K562 (cell line): ENCODE data around the gene TMSB4Y. TPM values are rescaled to one million over a fixed set of nuclear protein-coding genes. Genes with fewer than 3 reads are reported as not detected.

Experiments
- NUFIP1 ChIP-seq: fragments of 450-650 bp; IDR thresholded peaks from 2 replicates; pipeline ENCODE4 v1.6.1; 2018; ENCODE audit not compliant: partially characterized antibody
- polyA plus RNA-seq, 8 experiments: library from polyadenylated mRNA; depleted of rRNA in 4 of 8; stranded (reverse) in 5 of 8; unstranded in 3 of 8; fragments of >200 nt; fragmentation: Nextera tagmentation in 2 of 8; fragmentation: Illumina TruSeq in 1 of 8; extraction: Ambion mirVana in 2 of 8; extraction: Trizol in 1 of 8; gene quantifications; 2 replicates each; pipeline versions ENCODE4 v1.2.1 to v1.2.3, GENCODE V29; 2011 to 2014; ENCODE audit warnings: inconsistent platforms in 1 of 8, missing spikeins in 1 of 8
- total RNA-seq, 7 experiments: library from RNA; depleted of rRNA in 6 of 7; stranded (reverse); fragments of >200 nt in 6 of 7; fragmentation: Illumina TruSeq in 2 of 7; extraction: Trizol in 2 of 7; gene quantifications; 2 replicates each; pipeline versions ENCODE4 v1.2.1 to v1.2.3, GENCODE V29; 2011 to 2021; ENCODE audit warnings: low replicate concordance in 1 of 7
- TF ChIP-seq, protein P1 (sequence below), 2 experiments: IDR thresholded peaks; 2 replicates each; pipeline ENCODE4 v1.6.1; 2012; ENCODE audit warnings: improper control_type of control experiment in 2 of 2, low read depth in 2 of 2, low read length in 2 of 2, borderline replicate concordance in 1 of 2
- TF ChIP-seq, protein P2 (sequence below): fragments of 450-650 bp; IDR thresholded peaks from 2 replicates; pipeline ENCODE4 v1.6.1; 2018; ENCODE audit warnings: mild to moderate bottlenecking, low read depth; ENCODE audit not compliant: partially characterized antibody
- TF ChIP-seq, protein P3 (sequence below), 2 experiments: fragments of 450-650 bp in 1 of 2; sonication (generic) in 1 of 2; formaldehyde crosslinking in 1 of 2; IDR thresholded peaks in 1 of 2; conservative IDR thresholded peaks in 1 of 2; 2 replicates each; pipeline versions ENCODE4 v1.6.1 to v1.8.1; 2016 to 2023; ENCODE audit warnings: mild to moderate bottlenecking in 2 of 2, moderate library complexity in 2 of 2, inconsistent platforms in 1 of 2, missing genetic modification reagents in 1 of 2
- TF ChIP-seq, protein P4 (sequence below): fragments of 450-650 bp; formaldehyde crosslinking; IDR thresholded peaks from 2 replicates; pipeline ENCODE4 v1.4.0; 2020; ENCODE audit warnings: mild to moderate bottlenecking, mixed read lengths

Gene TMSB4Y
- total and polyA plus RNA-seq, 9 of the 15 experiments (the other 6 are each of a cell fraction or from before 2014, with no cell fraction given), result not detected

DNA sequence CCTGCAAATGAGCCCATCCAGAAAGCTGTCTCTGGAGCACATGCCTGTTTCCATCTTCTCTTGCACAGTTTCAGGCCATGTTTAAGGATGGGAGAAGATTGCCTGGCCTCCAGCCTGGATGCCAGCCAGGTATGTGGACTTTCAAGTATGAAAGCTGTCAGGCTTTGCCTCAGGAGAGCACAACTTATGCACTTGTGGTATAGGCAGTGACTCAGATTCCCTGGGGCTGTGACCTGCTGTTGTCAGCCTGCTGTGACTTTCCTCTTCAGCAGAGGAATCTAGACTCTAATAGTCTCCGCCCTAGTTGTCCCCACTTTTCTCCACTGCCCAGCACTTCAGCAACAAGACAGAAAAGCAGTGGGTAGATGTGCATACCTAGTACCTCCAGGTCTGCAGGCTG is 51.0 kb downstream of the TMSB4Y start (continued):
- TF ChIP-seq, protein P1, sequence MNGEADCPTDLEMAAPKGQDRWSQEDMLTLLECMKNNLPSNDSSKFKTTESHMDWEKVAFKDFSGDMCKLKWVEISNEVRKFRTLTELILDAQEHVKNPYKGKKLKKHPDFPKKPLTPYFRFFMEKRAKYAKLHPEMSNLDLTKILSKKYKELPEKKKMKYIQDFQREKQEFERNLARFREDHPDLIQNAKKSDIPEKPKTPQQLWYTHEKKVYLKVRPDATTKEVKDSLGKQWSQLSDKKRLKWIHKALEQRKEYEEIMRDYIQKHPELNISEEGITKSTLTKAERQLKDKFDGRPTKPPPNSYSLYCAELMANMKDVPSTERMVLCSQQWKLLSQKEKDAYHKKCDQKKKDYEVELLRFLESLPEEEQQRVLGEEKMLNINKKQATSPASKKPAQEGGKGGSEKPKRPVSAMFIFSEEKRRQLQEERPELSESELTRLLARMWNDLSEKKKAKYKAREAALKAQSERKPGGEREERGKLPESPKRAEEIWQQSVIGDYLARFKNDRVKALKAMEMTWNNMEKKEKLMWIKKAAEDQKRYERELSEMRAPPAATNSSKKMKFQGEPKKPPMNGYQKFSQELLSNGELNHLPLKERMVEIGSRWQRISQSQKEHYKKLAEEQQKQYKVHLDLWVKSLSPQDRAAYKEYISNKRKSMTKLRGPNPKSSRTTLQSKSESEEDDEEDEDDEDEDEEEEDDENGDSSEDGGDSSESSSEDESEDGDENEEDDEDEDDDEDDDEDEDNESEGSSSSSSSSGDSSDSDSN (IDR thresholded peaks at IDR 0.05; ENCODE audit: borderline replicate concordance in 1 of 2, low read depth in 2 of 2, low read length in 2 of 2), result no peak
- TF ChIP-seq, protein P2, sequence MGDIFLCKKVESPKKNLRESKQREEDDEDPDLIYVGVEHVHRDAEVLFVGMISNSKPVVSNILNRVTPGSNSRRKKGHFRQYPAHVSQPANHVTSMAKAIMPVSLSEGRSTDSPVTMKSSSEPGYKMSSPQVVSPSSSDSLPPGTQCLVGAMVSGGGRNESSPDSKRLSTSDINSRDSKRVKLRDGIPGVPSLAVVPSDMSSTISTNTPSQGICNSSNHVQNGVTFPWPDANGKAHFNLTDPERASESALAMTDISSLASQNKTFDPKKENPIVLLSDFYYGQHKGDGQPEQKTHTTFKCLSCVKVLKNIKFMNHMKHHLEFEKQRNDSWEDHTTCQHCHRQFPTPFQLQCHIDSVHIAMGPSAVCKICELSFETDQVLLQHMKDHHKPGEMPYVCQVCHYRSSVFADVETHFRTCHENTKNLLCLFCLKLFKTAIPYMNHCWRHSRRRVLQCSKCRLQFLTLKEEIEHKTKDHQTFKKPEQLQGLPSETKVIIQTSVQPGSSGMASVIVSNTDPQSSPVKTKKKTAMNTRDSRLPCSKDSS, result no peak
- no peak for TF ChIP-seq NUFIP1
- TF ChIP-seq, protein P3, sequence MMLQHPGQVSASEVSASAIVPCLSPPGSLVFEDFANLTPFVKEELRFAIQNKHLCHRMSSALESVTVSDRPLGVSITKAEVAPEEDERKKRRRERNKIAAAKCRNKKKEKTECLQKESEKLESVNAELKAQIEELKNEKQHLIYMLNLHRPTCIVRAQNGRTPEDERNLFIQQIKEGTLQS (IDR thresholded peaks at IDR 0.05), result no peak
- TF ChIP-seq, protein P3 (CRISPR knock-in tag; conservative IDR thresholded peaks at IDR 0.05), result no peak
- TF ChIP-seq, protein P4, sequence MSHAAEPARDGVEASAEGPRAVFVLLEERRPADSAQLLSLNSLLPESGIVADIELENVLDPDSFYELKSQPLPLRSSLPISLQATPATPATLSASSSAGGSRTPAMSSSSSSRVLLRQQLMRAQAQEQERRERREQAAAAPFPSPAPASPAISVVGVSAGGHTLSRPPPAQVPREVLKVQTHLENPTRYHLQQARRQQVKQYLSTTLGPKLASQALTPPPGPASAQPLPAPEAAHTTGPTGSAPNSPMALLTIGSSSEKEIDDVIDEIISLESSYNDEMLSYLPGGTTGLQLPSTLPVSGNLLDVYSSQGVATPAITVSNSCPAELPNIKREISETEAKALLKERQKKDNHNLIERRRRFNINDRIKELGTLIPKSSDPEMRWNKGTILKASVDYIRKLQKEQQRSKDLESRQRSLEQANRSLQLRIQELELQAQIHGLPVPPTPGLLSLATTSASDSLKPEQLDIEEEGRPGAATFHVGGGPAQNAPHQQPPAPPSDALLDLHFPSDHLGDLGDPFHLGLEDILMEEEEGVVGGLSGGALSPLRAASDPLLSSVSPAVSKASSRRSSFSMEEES (CRISPR knock-in tag), result no peak
- TF ChIP-seq, all 486 proteins: peak for 0

Other genes starting within 250 kb of the TMSB4Y start
- gene UTY, start 223.9 kb upstream of the TMSB4Y start, total RNA-seq (2014; rRNA removed), result not detected in 2 replicates
- not detected in 2 replicates for gene UTY, start 223.9 kb upstream of the TMSB4Y start, total RNA-seq (2014; rRNA removed; fragmentation: Illumina TruSeq; extraction: Trizol)
- not detected in 2 replicates for gene UTY, start 223.9 kb upstream of the TMSB4Y start, total RNA-seq (2015; rRNA removed; fragmentation: Illumina TruSeq; extraction: Trizol)
- gene UTY, start 223.9 kb upstream of the TMSB4Y start, total RNA-seq (2021), result 0.09 and 0.25 TPM in 2 replicates
- not detected in 2 replicates for gene UTY, start 223.9 kb upstream of the TMSB4Y start, polyA plus RNA-seq (2011; rRNA removed)
- gene UTY, start 223.9 kb upstream of the TMSB4Y start, polyA plus RNA-seq (2014; fragmentation: Illumina TruSeq; extraction: Trizol), result not detected in 2 replicates
- gene UTY, start 223.9 kb upstream of the TMSB4Y start, polyA plus RNA-seq (2014; fragmentation: Nextera tagmentation; extraction: Ambion mirVana), result not detected
- gene UTY, start 223.9 kb upstream of the TMSB4Y start, polyA plus RNA-seq (2014; rRNA removed), result not detected in 2 replicates